ENCODE results near the gene HCRTR1. TPM values are rescaled to one million over a fixed set of nuclear protein-coding genes. Genes with fewer than 3 reads are reported as not detected.

HCRTR1 gene
- polyA plus RNA-seq, 1 of the 3 experiments (the other 2 are of a cell fraction): 0.03 TPM

GRCh38 chr1:31624309-31624708 lies 6.8 kb downstream of the HCRTR1 start:
- no peak overlapping the region for H2AFZ ChIP-seq (ENCODE audit: low read depth)
- no peak for DNase-seq
- H3K27ac ChIP-seq (ENCODE audit: low read depth in 2 of 2, low read length in 1 of 2): no peak overlapping the region
- H3K9me3 ChIP-seq: no peaks in the 10 kb centered on the region
- H3F3A ChIP-seq (replicated peaks; ENCODE audit: insufficient read depth): no peaks in the 10 kb centered on the region
- H4K20me1 ChIP-seq (ENCODE audit: insufficient read depth): 0 out of 2 replicates have a peak, but pooled peaks cover 4% of the 10 kb centered on the region
- WGBS (ENCODE audit: low lambda C conversion rate): 95% methylated on average over 5 of the region's 5 CpGs
- no peaks in the 10 kb centered on the region for H3K27me3 ChIP-seq (ENCODE audit: insufficient read depth)
- H3K9ac ChIP-seq: no peak overlapping the region
- POLR2A ChIA-PET: no interaction called here
- no peak overlapping the region for H3K4me2 ChIP-seq
- H3K79me2 ChIP-seq (ENCODE audit: insufficient read depth): no peaks in the 10 kb centered on the region
- no peaks in the 10 kb centered on the region for H3K9me2 ChIP-seq
- peaks cover 0 to 6% of the 10 kb centered on the region in 2 experiments for H3K36me3 ChIP-seq (replicated peaks in 1 of 2; ENCODE audit: control insufficient read depth in 1 of 2, insufficient read depth in 2 of 2, low read length in 1 of 2)
- peaks cover 5 to 45% of the 10 kb centered on the region in 2 experiments; a peak in 3 of 4 replicates for H3K4me1 ChIP-seq (ENCODE audit: control insufficient read depth in 1 of 2, insufficient read depth in 2 of 2, low read depth in 1 of 2, low read length in 1 of 2)
- CTCF ChIA-PET: interaction anchor here (0.9 to 3.4 kb wide), 3 partner anchors 45 to 75 kb away, joined by 3 to 11 read pairs (median 5); no protein-coding TSS in a partner anchor
- no peak for TF ChIP-seq NRF1 (IDR thresholded peaks at IDR 0.05; ENCODE audit: low read depth, low read length)
- TF ChIP-seq ZBTB33 (IDR thresholded peaks at IDR 0.05; ENCODE audit: borderline replicate concordance, low read depth): no peak
- no peak for TF ChIP-seq TEAD4 (IDR thresholded peaks at IDR 0.05; ENCODE audit: borderline replicate concordance, insufficient read depth)
- no peak for TF ChIP-seq GATA2 (CRISPR knock-in tag; IDR thresholded peaks at IDR 0.05)
- no peak for TF ChIP-seq MAX (IDR thresholded peaks at IDR 0.05; ENCODE audit: low read depth)
- TF ChIP-seq EP300 (IDR thresholded peaks at IDR 0.05; ENCODE audit: borderline replicate concordance in 1 of 2, low read depth in 1 of 2, low read length in 1 of 2): no peak
- no peak for TF ChIP-seq TCF12 (IDR thresholded peaks at IDR 0.05)
- no peak for TF ChIP-seq FOXM1 (IDR thresholded peaks at IDR 0.05; ENCODE audit: low read depth)
- no peak for TF ChIP-seq EZH2phosphoT487 (IDR thresholded peaks at IDR 0.05; ENCODE audit: borderline replicate concordance, low read depth)
- no peak for TF ChIP-seq GABPA (IDR thresholded peaks at IDR 0.05; ENCODE audit: low read depth)
- no peak for TF ChIP-seq POLR2AphosphoS5 (IDR thresholded peaks at IDR 0.05; ENCODE audit: low read depth, low read length)
- no peak for TF ChIP-seq RAD21 (IDR thresholded peaks at IDR 0.05; ENCODE audit: low read length)
- TF ChIP-seq FOSL2 (IDR thresholded peaks at IDR 0.05; ENCODE audit: borderline replicate concordance, low read depth): no peak
- TF ChIP-seq MEF2A (IDR thresholded peaks at IDR 0.05; ENCODE audit: borderline replicate concordance, low read depth): no peak
- TF ChIP-seq NFIC (IDR thresholded peaks at IDR 0.05; ENCODE audit: borderline replicate concordance): no peak
- no peak overlapping the region for H3K4me3 ChIP-seq (ENCODE audit: low read depth in 2 of 2, low read length in 1 of 2)

GRCh38 chr1:31624731-31625514 lies 7.4 kb downstream of the HCRTR1 start:
- ChIA-PET CTCF (interaction anchor here (0.9 to 3.4 kb wide), 6 partner anchors 46 to 230 kb away, joined by 3 to 11 read pairs (median 3); no protein-coding TSS in a partner anchor), POLR2A (no interaction called here)
- H3K9ac ChIP-seq: no peak overlapping the region
- no peaks in the 10 kb centered on the region for H3K9me3 ChIP-seq
- no peaks in the 10 kb centered on the region for H3K9me2 ChIP-seq
- no peak overlapping the region for H3K27ac ChIP-seq (ENCODE audit: low read depth in 2 of 2, low read length in 1 of 2)
- no peaks in the 10 kb centered on the region for H3F3A ChIP-seq (replicated peaks; ENCODE audit: insufficient read depth)
- H3K4me1 ChIP-seq (ENCODE audit: control insufficient read depth in 1 of 2, insufficient read depth in 2 of 2, low read depth in 1 of 2, low read length in 1 of 2): peaks cover 5 to 50% of the 10 kb centered on the region in 2 experiments; a peak in 3 of 4 replicates
- H4K20me1 ChIP-seq (ENCODE audit: insufficient read depth): 0 out of 2 replicates have a peak, but pooled peaks cover 4% of the 10 kb centered on the region
- H3K4me2 ChIP-seq: peak overlapping the region; percentile 27; the same call in 1 of the 2 replicates
- H3K36me3 ChIP-seq (replicated peaks in 1 of 2; ENCODE audit: control insufficient read depth in 1 of 2, insufficient read depth in 2 of 2, low read length in 1 of 2): peaks cover 3 to 8% of the 10 kb centered on the region in 2 experiments
- no peak for DNase-seq
- no peak overlapping the region for H3K4me3 ChIP-seq (ENCODE audit: low read depth in 2 of 2, low read length in 1 of 2)
- H3K27me3 ChIP-seq (ENCODE audit: insufficient read depth): no peaks in the 10 kb centered on the region
- no peak overlapping the region for H2AFZ ChIP-seq (ENCODE audit: low read depth)
- 99% methylated on average over 11 of the region's 16 CpGs for WGBS (ENCODE audit: low lambda C conversion rate)
- TF ChIP-seq POLR2AphosphoS5 (IDR thresholded peaks at IDR 0.05; ENCODE audit: low read depth, low read length) (no peak), TAF1 (IDR thresholded peaks at IDR 0.05; ENCODE audit: borderline replicate concordance, low read depth, low read length) (no peak), JUND (IDR thresholded peaks at IDR 0.05) (no peak), GABPA (IDR thresholded peaks at IDR 0.05; ENCODE audit: low read depth) (no peak), FOSL2 (IDR thresholded peaks at IDR 0.05; ENCODE audit: borderline replicate concordance, low read depth) (no peak), EZH2phosphoT487 (IDR thresholded peaks at IDR 0.05; ENCODE audit: borderline replicate concordance, low read depth) (no peak), ELF1 (IDR thresholded peaks at IDR 0.05) (no peak), SIN3A (IDR thresholded peaks at IDR 0.05; ENCODE audit: borderline replicate concordance, low read depth, low read length) (no peak)
- H3K79me2 ChIP-seq (ENCODE audit: insufficient read depth): no peaks in the 10 kb centered on the region
